Stimulated activated CD4-positive, alpha-beta T cell treated with anti-CD3 and anti-CD28 coated beads, Interleukin-4, amount 100 ng/mL, for 24 hours (primary cell): ENCODE data around the gene LEKR1.
"Not testable (repeated sequence)": the region's sequence is repeated elsewhere in the genome, so short reads cannot be mapped to it uniquely, and the experiment has no call there.

Source experiments
- DNase-seq: peaks from one replicate; pipeline ENCODE4 v3.0.0-alpha.2; 2020

Gene LEKR1

DNA sequence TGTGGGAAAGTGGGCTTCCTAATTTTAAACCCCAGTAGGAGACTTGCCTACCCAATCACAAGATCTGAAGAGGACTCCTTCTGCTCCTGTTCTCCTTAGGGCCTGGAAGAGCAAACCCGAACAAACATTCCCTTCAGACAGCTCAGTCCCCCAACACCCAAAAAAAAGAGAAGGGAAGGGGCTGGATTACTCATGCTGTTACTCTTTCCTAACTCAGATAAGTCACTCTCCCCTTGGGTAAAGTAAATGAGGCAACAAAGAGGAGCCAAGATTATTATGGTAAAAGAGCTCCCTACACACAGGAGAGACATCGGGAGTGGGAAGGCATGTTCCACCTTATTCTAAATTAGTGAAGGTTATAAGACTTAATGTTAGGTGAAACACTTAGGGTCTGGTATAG is 18.1 kb upstream of the LEKR1 start:
- no peak for DNase-seq

DNA sequence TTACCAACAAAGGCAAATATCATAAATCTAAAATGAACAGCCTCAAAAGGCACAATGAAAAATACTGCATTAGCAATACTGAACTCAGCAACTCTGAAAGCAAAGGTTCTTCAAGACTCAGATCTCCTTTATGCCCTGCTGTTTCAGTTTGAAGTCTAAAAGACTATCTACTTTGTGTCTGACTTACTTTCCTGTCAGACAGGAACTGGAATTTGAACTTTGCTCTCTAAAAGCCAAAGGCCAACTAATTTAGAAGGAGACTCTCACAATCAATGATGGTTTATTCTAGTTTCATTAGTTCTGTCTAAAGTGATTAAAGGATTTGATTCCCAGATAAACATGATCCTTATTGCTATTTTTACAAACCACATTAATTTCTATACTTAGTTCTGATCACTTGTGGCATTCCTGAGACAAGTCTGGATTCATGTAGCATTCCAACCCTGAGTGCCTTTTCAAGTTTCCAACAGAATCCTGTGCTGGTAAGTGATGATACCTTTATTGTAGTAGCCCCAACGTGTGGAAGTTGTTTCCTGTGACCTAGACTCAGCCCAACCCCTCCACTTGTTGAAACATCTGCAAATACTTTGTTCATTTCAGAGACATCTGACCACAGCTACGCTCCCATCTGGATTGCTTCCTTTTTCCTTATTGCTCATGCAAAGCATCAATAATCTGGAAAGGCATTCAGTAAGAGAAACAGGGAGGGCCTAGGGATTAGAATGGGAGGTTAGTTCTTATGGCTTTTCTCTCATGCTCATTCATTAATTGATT is 14.9 kb upstream of the LEKR1 start:
- DNase-seq: no peak

DNA sequence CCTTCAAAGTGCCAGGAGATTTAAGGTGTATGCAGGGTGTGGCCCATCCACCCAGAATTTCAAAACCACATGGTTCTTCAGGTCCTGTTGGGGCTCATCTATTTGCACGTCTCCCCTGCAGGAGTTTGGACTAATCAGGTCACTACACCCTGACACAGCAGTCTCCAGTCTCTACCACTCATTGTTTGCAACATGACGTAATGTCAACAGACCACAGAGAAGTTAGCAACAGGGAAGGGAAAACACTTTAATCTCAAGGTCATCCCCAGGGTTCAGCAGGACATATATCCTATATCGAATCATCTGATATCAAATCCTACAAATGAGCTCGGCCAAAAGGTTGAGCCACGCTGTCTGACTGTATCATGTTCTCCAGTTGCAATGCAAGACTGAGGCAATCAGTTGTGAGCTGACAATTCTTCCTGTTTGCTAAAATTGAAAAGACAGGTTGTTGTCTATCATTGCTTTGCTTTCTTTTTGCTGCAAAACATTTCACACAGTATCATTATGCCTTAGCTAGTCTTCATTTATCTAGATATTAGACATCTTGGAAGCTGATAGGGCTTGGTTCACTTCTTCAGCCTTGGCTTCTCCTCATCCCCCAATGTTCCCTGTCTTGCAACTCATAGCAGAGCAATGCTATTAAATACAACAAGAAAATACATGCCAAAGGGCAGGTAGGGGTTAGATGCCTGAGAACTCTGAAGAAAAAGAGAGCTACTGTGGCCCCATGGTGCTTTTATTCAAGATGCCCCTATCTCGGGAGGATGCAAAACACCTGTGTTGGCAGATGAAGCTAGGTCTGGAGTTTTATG is 13.4 kb upstream of the LEKR1 start:
- no peak for DNase-seq

DNA sequence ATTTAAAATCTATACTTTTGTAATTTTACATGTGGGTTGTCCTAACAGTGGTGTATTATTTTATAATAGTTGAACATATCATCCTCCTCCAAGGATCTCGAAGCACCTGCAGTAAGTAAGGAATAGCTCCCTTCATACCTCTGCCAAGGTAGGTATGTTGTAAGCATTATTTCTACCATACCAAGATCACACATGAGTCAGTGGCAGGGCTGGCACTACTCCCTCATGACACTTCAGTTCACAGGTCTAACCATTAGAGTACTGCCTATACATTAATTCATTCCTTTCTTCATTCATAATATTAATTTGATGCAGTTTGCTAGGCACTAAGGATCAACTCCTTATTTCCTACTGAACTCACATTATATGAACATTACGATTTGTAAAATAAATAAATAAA is 11.9 kb upstream of the LEKR1 start:
- no peak for DNase-seq

DNA sequence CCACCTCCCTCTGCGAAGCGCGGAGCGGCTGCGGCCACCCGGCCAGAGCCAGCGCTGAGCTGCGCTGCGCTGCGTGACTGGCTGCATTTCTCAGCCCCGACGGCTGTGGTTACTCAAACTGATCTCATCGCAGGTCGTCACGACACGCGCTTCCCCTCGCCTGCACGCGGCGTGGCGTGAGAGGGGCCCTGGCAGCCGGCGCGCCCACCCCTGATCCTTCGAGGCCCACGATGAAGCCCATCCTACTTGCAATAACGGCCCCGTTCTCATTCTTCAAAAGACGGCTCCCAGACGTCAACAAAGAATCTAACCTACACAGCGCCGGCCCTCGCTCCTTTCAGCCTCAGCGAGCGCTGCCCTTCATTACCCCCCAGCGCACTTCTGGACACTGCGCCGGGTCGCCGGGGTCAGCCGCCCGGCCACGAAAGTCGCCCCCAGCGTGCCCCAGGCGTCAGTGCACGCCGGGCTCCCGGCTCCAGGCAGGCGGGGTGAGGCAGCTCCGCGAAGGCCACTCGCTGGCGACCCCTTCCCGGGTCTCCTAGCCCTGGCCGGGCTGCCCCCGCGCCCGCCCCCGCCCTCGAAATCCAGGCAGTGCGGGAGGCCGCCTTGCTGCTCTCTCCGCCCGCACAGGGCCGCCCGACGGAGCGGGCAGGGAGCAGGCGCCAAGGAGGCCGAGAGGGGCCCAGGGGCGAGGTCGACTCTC is 9.9 kb upstream of the LEKR1 start:
- peak; percentile 43 for DNase-seq

DNA sequence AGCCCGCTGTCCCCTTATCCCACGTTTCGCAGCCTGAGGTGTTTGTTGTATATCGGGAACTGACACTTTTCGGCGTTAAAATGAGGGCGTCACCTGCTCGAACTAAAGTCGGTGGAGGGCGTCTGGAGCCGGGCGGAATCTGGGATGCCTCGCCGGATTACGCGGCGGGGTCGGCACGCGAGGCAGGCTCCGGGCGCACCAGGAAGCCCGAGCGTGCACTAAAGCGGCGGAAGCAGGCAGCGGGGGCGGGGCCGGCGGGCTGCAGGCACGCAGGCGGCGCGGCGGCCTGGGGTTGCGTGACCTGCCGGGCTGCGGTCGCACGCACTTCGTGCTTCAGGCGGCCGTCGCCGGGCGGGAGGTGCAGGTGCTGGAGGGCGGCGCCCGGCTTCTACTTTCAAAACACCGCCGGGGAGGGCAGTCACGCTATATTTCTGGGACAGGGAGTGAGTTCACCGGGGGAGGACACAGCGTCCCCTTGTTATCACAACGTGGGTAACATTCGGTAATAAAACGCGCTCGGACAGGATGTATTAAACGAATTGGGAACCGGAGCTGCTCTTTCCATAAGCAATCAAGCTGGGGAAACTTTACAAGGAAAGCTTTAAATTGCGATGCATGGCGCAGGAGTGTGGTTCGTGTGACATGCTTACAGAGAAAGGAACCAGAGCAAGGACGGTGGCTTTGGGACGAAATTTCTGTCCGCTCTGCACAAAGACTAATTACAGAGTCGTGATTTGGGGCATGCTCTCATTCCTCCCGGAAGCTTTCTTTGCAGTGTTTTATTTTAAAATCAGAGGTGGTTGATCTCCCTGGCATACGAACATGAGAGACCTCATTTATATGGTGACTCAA is 9.1 kb upstream of the LEKR1 start:
- DNase-seq: peak; percentile 88

DNA sequence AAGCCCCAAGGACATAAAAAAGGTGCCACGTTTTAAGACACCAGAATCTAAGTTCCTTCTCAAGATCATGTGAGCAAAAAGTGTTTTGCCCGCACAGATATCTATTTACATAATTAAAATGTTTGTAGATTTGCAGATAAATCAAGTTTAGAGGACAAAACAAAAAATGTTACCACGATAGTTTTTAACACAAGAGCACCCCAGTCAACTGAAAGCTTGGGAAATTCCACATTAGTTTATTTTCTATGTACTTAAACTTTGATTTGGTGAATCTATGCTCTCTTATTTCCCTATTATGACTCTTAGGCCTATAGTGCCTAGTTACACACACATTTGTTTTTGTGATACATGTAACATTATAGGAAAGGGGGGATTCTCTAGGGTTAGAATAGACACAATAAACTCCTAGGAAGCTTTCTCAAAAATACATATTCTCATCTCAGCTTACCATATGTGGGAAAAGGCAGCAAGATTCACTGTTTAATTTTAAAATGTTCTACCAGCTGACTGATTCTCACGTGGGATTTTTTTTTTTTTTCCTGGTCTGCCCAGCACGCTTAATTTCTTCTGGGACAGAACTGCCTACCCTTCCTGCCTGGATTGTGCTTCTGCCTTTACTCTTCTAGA is 8.4 kb upstream of the LEKR1 start:
- no peak for DNase-seq

DNA sequence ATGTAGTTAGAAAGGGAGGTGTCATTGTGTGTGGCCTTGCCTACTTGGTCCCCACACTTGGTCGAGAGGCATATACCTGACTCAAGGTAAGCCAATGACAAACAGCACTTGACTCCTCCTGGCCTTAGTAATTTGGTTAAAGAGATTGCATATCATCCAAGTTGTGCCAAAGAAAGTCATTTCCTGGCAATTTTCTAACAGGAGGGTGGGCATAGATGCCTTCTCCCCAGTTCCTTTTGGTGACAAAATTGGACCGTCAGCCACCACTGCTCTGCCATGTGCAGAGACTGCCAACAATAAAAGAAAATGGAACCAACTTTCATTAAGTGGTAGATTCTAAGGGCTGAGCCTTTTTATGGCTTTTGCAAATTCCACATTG is 7.9 kb upstream of the LEKR1 start:
- no peak for DNase-seq

DNA sequence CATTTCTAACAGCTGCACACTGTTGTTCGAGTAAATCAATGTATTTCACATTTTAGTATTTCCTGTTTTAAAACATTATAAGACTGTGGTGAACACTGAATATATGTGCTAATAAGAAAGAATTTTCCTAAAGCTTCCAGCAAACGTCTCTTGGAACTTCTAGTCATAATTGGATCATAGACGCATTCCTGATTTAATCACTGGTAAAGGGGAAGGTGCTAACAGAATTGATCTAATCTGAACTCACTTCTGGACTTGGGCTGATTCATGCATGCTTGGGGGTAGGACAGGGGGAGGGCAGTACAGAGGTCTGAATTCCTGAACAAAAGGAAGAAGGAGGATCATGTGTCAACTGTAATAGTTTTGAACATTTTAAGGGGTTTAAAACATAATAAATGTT is 7.3 kb upstream of the LEKR1 start:
- no peak for DNase-seq

DNA sequence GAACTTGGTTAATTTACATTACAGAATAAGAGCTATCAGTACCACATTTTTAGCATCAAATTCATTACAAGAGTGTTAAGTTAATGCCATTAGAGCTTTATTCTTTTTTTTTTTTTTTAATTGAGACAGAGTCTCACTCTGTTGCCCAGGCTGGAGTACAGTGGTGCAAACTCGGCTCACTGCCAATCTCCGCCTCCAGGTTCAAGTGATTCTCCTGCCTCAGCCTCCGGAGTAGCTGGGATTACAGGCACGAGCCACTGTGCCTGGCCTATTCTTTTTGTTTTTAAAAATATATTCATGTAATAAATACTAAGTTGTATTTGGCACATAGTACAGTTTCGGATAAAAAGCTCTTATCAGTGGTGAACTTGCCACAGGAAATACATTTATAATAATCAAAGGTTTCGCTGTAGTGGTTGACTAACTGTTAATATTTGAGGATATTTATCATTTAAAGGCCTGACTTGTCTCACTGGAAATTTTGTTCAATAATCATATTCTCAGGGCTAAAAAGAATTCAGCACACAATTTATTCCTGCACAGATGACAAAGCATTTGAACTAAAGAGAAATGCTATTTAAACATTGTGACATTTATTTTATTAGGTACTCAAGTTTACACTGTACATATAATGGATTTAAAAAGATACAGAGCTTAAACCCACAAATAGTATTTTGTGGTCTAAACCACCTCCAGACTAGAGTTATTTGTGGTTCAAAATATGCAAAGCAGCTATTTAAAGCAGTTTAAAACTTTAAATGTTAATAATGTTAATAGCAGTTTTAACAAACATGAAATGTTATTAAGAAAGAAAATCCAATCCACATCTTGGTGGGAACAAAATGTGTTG is 6.1 kb upstream of the LEKR1 start:
- DNase-seq: no peak

DNA sequence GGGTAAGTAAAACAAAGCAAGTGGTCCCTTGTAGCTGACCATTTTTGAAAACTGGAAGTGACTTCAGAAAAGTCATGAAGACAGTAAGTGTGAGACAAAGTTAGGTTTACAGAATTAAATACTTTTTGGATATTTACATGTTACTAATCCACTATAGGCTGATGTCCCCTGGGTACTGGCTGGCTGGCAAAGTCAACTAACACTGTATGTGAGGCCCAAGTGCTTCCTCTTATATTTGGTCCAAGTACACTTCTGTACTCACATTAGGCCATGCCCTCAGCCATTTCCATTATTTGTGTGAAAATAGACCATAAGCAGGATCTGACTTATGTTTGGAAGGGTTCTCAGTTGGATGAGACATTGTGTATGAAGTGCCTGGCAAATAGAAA is 5.5 kb upstream of the LEKR1 start:
- no peak for DNase-seq

DNA sequence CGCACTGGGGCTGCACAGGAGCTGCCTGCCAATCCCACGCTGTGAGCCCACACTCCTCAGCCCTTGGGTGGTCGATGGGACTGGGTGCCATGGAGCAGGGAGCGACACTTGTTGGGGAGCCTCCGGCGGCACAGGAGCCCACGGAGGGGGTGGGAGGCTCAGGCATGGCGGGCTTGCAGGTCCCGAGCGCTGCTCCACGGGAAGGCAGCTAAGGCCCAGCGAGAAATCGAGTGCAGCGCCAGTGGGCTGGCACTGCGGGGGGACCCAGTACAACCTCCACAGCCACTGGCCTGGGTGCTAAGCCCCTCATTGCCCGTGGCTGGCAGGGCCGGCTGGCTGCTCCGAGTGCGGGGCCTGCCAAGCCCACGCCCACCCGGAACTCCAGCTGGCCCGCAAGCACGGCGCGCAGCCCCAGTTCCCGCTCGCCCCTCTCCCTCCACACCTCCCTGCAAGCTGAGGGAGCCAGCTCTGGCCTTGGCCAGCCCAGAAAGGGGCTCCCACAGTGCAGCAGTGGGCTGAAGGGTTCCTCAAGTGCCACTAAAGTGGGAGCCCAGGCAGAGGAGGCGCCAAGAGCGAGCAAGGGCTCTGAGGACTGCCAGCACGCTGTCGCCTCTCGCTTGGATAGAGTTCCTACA is 3.4 kb upstream of the LEKR1 start:
- not testable (repeated sequence) for DNase-seq

DNA sequence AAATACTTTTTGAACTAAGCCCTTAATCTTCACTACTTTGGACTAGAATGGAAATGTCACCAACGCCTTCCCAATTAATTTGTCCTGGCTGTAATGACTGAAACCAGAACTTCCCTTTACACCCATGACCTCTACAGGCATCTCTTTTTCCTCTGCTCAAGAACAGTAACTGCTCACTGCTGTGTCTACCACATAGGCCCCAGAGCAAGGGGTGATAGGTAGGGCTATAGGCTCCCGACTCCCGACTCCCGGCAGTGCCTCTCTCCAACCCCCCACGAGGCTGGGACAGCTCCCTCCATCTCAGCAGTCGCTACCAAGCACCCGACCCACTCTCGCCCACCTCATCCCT is 384 bp upstream of the LEKR1 start:
- DNase-seq: no peak

DNA sequence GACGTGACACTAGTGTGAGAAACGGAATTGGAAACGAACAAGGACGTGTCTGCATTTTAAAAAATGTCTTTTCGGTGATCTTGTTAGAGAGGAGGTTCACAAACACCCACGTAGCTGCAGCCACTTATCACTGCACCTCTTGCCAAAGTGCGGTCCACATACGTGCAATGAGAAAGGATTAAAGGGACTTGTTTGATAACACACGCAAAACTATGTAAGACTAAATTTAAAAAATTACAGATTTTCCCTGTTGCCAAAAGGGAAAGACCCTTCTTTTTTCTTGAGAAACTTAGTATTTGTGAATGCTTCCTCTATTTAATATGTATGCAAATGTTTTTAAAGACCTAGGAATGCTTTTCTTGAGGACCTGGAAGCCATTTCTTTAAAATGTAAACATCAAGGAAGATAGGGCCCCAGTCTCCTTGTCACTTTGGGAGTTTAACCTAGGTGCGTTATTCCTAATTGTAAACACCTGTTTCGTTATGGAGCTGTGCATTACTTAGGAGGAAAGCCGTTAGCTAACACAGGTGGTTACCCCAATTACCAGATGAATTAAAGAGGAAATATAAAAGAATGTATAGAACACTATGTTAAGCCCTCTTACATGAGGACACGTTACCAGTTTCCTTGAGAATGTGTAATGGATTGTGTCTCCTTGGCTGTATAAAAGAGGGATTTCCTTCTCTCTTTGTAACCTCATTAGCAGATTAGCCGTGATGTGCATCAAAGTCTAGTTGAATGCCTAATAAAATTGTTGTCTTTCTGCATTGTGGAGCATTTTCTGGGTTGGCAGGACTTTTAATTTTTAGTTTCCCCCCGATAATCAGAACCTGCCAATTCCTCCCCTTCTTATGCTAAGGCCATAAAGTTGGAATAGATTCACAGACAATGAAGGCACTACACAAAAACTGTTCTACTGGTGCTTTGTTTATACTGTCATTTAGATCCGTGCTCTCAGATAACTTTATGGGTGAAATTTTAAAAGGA is 1.0 kb downstream of the LEKR1 start:
- no peak for DNase-seq

DNA sequence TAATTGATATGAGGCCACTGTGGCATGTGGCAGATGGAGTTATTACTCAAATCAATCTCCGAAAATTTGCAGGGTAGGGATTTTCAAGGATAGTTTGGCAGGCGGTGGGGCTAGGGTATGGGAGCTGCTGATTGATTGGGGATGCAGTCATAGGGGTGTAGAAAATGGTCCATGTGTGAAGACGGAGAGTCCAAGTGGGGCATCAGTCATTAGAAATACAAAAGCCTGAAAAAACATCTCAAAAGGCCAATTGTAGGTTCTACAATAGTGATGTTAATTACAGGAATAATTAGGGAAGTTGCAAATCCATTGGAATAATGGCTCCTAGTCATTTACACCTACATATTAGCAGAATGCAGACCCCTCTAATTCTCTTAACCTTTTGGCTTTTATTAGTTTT is 4.9 kb downstream of the LEKR1 start:
- no peak for DNase-seq

DNA sequence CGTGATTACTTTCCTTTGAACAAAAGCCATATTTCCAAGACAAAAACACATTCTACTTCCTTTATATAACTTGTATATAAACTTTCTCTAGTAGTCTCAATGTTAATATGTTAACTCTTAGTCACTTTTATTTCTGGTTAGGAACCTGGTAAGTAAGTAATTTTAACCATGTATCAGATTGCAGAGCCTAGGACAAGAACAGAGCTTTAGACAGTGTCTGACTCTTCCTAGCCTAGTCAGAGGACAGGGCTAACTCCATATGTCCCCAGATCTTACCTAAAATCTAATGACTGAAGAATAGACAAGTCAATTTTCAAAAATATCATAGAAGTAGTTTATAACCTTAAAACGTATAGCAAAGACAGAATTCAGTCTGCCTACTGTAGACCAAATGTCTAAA is 8.3 kb downstream of the LEKR1 start:
- no peak for DNase-seq

DNA sequence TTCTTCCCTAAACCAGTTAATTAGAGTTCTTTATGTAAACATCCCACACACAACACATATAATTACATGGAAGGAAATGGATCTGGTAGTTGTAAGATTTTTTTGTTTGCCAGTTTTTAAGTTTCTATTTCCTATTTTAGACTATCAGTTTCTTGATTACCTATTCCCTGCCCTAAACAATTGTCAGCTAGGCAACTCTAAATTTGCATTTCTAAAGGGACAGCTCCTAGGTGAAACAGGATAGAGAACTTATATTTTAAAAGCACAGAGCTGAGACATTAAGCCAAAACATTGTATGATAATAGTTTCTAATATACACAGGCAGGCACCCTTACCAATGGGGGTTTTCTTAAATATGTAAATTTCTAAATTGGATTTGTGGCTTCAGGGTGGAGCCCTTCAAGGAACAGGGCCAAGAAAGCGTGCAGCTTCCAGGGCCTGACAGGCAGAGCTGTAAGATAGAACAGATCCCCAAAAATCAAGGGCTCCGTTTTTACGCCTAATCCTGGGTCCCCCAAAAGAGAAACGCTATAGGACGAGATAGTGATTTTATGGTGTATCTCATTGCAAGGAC is 8.9 kb downstream of the LEKR1 start:
- DNase-seq: no peak

DNA sequence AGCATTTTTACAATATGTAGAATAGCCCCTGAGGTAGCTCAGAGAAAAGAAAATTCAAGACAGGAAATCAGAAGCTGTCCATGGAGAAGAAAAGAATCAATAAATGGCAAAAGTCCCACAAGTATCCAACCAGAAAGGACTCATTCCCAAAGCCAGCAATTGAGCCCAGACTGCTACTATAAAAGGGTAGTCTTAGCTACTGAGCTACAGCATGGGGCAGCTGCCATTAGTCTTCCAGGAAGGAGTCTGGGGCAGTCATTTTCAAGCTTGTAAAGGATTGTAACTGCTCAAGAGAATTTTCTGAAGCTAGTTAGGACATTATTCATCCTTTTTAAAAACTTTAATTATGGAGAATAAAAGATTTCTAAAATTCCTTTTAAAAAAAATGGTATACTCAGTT is 10.5 kb downstream of the LEKR1 start:
- DNase-seq: no peak

DNA sequence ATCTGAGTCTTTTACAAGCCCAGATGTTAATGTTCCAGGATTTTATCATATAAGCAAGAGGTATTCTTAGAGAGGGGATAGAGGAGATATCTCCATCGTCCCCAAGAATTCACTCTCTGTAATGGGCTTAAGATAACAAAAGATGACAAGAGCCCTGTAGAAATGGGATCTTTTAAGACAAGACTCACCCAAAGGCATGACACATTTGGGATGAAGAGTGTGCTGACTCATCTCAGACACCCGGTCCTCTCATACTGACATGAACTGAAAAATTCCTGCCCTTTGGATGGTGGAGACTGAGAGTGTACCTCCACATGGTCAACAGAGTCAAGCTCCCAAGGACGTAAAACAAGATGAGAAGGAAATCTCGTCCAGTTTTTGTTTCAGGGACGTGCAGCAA is 11.0 kb downstream of the LEKR1 start:
- DNase-seq: no peak
